ENCODE data around the gene MYH16.

- TF ChIP-seq CTCF (IDR thresholded peaks at IDR 0.05) (no peak), EZH2phosphoT487 (IDR thresholded peaks at IDR 0.05) (no peak)
Measured at GRCh38 chr7:99253369-99253768, 19.3 kb upstream of the MYH16 start.
